Measurements from ENCODE around the gene FAM83C. TPM values are rescaled to one million over a fixed set of nuclear protein-coding genes. Genes with fewer than 3 reads are reported as not detected.
A peak's percentile ranks its signal among the peaks of the same experiment; 100 is the strongest.

The FAM83C gene
- total RNA-seq, 1 experiment from 2014 or later = not detected

DNA sequence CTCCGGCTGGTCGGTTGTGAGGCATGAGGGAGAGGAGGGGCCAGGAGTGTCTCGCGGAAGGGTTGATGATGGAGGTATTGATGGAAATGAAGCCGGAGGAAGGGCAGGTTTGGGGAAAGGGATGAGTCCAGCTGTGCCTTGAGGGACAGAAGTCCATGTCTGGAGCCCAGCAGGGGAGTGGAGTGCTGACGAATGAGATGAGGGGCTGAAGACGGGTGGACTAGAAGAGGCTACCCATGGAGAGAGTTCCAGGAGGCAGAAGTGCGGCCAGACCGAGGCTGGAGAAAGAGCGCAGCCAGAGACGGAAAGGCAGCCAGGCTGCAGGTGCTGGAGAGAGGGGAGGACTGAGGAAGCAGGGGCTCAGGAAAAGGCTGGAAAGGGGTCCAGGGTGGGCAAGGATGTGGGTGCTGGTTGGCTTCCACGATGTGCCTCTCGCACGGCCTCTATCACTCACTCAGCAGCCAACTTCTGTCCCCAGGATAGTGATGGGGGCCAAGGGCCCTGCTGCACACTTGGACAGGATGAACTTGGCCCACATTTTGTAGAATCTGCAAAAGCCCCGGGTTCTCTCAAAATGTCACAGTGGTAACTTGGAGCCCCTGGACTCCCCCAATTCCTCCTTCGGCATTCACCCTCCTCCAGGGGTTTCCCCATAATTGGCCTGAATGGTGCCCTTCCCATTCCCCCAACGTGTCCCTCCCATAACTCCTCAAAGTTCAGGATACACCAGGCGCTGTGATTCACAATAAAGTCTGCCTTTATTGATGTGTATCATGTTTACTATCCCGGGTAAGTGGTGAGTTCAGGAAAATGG lies 7.0 kb downstream of the FAM83C start (continued):
- no peak for TF ChIP-seq ZFX (IDR thresholded peaks at IDR 0.05)

DNA sequence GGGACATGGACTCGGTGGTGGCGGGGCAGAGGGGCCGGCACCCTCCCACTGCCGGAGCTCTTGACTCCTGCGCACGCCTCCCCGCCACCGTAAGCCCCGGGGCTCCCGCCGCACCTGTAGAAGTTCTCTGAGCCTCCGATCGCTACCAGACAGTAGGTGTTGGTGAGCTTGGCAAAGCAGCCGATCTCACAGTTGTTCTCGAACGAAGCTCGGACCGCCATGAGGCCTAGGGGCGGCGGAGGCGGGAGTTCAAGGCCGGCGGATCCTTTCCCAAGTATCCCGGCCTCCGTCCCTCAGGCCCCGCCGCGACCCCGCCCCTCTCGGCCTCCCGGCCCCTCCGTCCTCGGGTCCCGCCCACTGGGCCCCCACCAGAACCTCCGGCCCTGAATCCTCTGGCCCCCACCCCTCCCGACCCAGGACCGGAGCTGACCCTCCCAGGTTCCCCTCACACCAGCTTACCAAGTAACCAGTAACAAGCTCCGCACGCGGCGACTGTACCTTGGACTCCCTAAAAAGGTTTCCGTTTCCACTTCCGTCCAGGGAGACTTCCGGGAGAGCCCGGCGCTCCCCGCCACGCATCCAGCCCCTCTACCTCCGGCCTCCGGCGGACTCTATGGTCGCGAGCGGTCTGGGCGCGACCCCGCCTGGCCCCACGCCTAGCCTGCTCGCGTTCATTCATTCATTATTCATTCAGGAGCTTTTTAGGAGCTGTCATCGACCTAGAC lies 7.8 kb downstream of the FAM83C start, which contains the start of gene EIF6:
TSS of gene EIF6 (minus strand) at position 506 of the 725 bp plus-strand sequence. CDS start at position 221, 285 bp downstream.
- POLR2A ChIA-PET = interaction anchor here (0.9 to 1.7 kb wide), 2 partner anchors 11 to 21 kb away, joined by 3 to 7 read pairs; no protein-coding TSS in a partner anchor
- TF ChIP-seq, protein P1, sequence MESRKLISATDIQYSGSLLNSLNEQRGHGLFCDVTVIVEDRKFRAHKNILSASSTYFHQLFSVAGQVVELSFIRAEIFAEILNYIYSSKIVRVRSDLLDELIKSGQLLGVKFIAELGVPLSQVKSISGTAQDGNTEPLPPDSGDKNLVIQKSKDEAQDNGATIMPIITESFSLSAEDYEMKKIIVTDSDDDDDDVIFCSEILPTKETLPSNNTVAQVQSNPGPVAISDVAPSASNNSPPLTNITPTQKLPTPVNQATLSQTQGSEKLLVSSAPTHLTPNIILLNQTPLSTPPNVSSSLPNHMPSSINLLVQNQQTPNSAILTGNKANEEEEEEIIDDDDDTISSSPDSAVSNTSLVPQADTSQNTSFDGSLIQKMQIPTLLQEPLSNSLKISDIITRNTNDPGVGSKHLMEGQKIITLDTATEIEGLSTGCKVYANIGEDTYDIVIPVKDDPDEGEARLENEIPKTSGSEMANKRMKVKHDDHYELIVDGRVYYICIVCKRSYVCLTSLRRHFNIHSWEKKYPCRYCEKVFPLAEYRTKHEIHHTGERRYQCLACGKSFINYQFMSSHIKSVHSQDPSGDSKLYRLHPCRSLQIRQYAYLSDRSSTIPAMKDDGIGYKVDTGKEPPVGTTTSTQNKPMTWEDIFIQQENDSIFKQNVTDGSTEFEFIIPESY (IDR thresholded peaks at IDR 0.05; ENCODE audit: extremely low read depth, insufficient replicate concordance, low read length) = no peak
- no peak for TF ChIP-seq FOSL1 (IDR thresholded peaks at IDR 0.05; ENCODE audit: low read depth)
- peak; percentile 85 for TF ChIP-seq POLR2AphosphoS5 (IDR thresholded peaks at IDR 0.05; ENCODE audit: low read depth, low read length)
- no peak for TF ChIP-seq JUND (IDR thresholded peaks at IDR 0.05)
- TF ChIP-seq YY1 (IDR thresholded peaks at IDR 0.05; ENCODE audit: extremely low read depth, insufficient replicate concordance, low read depth, low read length) = no peak
- no peak for TF ChIP-seq EZH2 (IDR thresholded peaks at IDR 0.05)
- peak; percentile 81; the same call in 1 of the 2 replicates for TF ChIP-seq ZFX (IDR thresholded peaks at IDR 0.05)
- TF ChIP-seq POLR2A (IDR thresholded peaks at IDR 0.05; ENCODE audit: borderline replicate concordance, extremely low read depth, insufficient read depth, insufficient read length) = peak; percentile 57
- TF ChIP-seq, protein P2, sequence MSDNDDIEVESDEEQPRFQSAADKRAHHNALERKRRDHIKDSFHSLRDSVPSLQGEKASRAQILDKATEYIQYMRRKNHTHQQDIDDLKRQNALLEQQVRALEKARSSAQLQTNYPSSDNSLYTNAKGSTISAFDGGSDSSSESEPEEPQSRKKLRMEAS (IDR thresholded peaks at IDR 0.05) = peak; percentile 79
- peak; percentile 15 for TF ChIP-seq TCF7L2 (IDR thresholded peaks at IDR 0.05; ENCODE audit: borderline replicate concordance, extremely low read depth, insufficient read depth, insufficient read length)
- TF ChIP-seq CEBPB (IDR thresholded peaks at IDR 0.05; ENCODE audit: low read depth) = no peak
- TF ChIP-seq SP1 (IDR thresholded peaks at IDR 0.05; ENCODE audit: low read depth) = no peak
- no peak for TF ChIP-seq ZNF274 (IDR thresholded peaks at IDR 0.05; ENCODE audit: low read depth, low read length)
- TF ChIP-seq SRF (IDR thresholded peaks at IDR 0.05; ENCODE audit: low read depth) = peak; percentile 96
- no peak for TF ChIP-seq SIN3A (IDR thresholded peaks at IDR 0.05; ENCODE audit: low read depth)
- TF ChIP-seq, protein P3, sequence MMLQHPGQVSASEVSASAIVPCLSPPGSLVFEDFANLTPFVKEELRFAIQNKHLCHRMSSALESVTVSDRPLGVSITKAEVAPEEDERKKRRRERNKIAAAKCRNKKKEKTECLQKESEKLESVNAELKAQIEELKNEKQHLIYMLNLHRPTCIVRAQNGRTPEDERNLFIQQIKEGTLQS (IDR thresholded peaks at IDR 0.05) = no peak
- TF ChIP-seq, protein P4, sequence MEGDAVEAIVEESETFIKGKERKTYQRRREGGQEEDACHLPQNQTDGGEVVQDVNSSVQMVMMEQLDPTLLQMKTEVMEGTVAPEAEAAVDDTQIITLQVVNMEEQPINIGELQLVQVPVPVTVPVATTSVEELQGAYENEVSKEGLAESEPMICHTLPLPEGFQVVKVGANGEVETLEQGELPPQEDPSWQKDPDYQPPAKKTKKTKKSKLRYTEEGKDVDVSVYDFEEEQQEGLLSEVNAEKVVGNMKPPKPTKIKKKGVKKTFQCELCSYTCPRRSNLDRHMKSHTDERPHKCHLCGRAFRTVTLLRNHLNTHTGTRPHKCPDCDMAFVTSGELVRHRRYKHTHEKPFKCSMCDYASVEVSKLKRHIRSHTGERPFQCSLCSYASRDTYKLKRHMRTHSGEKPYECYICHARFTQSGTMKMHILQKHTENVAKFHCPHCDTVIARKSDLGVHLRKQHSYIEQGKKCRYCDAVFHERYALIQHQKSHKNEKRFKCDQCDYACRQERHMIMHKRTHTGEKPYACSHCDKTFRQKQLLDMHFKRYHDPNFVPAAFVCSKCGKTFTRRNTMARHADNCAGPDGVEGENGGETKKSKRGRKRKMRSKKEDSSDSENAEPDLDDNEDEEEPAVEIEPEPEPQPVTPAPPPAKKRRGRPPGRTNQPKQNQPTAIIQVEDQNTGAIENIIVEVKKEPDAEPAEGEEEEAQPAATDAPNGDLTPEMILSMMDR (IDR thresholded peaks at IDR 0.05 in 2 of 3, conservative IDR thresholded peaks at IDR 0.05 in 1 of 3; ENCODE audit: borderline replicate concordance in 1 of 3, insufficient read depth in 1 of 3, low read depth in 2 of 3, low read length in 2 of 3) = no peak

More for the DNA sequence above, 7.8 kb downstream of the FAM83C start, which contains the start of gene EIF6:
- peak within 1 kb of the TSS; percentile 96 to 100 for H3K4me3 ChIP-seq (replicated peaks in 1 of 2; ENCODE audit: low read depth in 1 of 2, low read length in 2 of 2)
- ChIA-PET CTCF (interaction anchor here (1.0 to 1.8 kb wide), 6 partner anchors 18 to 412 kb away, joined by 3 to 8 read pairs (median 4); partner anchors contain the start of gene GGT7), RAD21 (ENCODE audit: low non-redundant PET in 1 of 2, low total read pairs in 2 of 2, uncharacterized antibody in 2 of 2, unreplicated experiment in 2 of 2) (interaction anchor here (0.6 to 0.9 kb wide), 4 partner anchors 11 to 170 kb away, joined by 3 to 4 read pairs (median 3); no protein-coding TSS in a partner anchor)
- H3K9me3 ChIP-seq (ENCODE audit: control insufficient read depth in 1 of 2, insufficient read depth in 1 of 2, low read depth in 1 of 2, low read length in 2 of 2) = no peaks in the 10 kb centered on the region
- peaks cover 8 to 28% of the 10 kb centered on the region in 2 experiments; a peak in 3 of 4 replicates for H3K4me1 ChIP-seq (ENCODE audit: control insufficient read depth in 1 of 2, insufficient read depth in 2 of 2, low read length in 2 of 2)
- peaks cover 13 to 28% of the 10 kb centered on the region in 2 experiments for H3K36me3 ChIP-seq (ENCODE audit: control insufficient read depth in 1 of 2, insufficient read depth in 2 of 2, low read length in 2 of 2)
- intact Hi-C loops (cut with micrococcal nuclease) = no loop called here
- H3K9ac ChIP-seq (ENCODE audit: low read length) = peak within 1 kb of the TSS; percentile 98
- H3K27me3 ChIP-seq (ENCODE audit: insufficient read depth, low read length) = no peaks in the 10 kb centered on the region
- DNase-seq (ENCODE audit: low read depth, low spot score) = peak; percentile 79
- ATAC-seq = peak; percentile 90
- H3K9me2 ChIP-seq (ENCODE audit: insufficient read depth) = no peaks in the 10 kb centered on the region
- peak within 1 kb of the TSS; percentile 88 for H3K27ac ChIP-seq (ENCODE audit: low read depth, low read length)
- H3K79me2 ChIP-seq (ENCODE audit: insufficient read depth, low read length) = peaks cover 51% of the 10 kb centered on the region
- BruUV-seq (replicated peaks) = no TSS peak
- peak within 1 kb of the TSS; percentile 40 for H2AFZ ChIP-seq (ENCODE audit: low read depth, low read length, poor library complexity, severe bottlenecking)
- H3K4me2 ChIP-seq (ENCODE audit: low read length) = peak within 1 kb of the TSS; percentile 84
- no peaks in the 10 kb centered on the region for H4K20me1 ChIP-seq (ENCODE audit: insufficient read depth)
